NB4 (cell line): Measurements from ENCODE around the gene TCEAL1.

Experiments used
- TF ChIP-seq, protein P1 (sequence below): IDR thresholded peaks from one replicate; pipeline ENCODE4 v1.5.1; 2012; ENCODE audit warnings: low read depth, low read length
- TF ChIP-seq, protein P2 (sequence below): IDR thresholded peaks from 2 replicates; pipeline ENCODE4 v1.6.1; 2011; ENCODE audit warnings: low read depth, low read length

DNA sequence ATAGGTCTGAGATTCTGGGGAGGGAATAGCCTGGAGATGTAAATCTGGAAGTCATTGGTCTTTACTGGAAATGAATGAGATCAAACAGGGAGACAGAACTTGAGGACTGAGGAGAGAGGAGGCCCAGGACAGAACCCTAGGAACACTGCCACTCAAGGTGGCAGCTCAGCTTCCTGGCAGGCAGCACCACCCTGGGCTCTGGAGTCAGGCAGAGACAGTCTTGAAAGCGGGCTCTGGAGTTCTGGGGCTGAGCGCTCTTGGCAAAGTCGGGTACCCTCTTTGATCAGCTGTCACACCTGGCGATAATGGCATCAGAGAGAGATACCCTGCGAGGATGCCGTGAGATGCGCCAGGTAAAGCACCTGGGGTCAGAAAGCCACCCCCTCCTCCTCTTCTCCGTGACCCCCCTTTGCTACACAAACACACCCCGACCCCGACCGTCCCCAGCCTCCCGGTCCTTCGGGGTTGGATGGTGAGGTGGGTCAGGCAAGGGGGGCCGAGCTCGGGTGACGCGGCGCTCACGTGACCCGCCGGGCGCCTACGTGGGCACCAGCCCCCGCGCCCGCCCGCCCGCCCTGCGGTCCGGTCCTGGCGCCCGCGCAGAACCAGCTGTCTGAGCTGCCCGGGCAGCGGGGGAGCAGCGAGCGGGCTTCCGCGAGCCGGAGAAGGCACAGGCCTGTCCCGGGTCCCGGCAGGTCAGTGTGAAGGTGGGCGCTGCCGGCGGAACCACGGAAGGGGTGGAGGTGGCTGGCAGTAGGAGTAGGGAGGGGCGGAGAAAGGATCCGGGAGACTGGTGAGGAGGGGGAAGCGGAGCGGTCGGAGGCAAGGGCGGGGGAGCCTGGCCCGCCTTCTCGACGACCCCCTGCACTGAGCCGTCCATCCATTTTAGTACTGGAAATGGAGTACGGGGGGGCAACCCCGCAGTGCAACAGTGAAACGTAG lies 21.1 kb upstream of the TCEAL1 start, which contains the start of gene TCEAL3:
- TF ChIP-seq, protein P1, sequence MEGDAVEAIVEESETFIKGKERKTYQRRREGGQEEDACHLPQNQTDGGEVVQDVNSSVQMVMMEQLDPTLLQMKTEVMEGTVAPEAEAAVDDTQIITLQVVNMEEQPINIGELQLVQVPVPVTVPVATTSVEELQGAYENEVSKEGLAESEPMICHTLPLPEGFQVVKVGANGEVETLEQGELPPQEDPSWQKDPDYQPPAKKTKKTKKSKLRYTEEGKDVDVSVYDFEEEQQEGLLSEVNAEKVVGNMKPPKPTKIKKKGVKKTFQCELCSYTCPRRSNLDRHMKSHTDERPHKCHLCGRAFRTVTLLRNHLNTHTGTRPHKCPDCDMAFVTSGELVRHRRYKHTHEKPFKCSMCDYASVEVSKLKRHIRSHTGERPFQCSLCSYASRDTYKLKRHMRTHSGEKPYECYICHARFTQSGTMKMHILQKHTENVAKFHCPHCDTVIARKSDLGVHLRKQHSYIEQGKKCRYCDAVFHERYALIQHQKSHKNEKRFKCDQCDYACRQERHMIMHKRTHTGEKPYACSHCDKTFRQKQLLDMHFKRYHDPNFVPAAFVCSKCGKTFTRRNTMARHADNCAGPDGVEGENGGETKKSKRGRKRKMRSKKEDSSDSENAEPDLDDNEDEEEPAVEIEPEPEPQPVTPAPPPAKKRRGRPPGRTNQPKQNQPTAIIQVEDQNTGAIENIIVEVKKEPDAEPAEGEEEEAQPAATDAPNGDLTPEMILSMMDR: no peak
- TF ChIP-seq, protein P2, sequence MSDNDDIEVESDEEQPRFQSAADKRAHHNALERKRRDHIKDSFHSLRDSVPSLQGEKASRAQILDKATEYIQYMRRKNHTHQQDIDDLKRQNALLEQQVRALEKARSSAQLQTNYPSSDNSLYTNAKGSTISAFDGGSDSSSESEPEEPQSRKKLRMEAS: no peak
